Measurements from ENCODE around the gene NR6A1. TPM values are rescaled to one million over a fixed set of nuclear protein-coding genes. Genes with fewer than 3 reads are reported as not detected.
A peak's percentile ranks its signal among the peaks of the same experiment; 100 is the strongest.

NR6A1 gene
- total and polyA plus RNA-seq, 2 of the 13 experiments (the other 11 are each of a cell fraction or from before 2014, with no cell fraction given), result 28.1 to 31.5 TPM

- TF ChIP-seq, protein P1, sequence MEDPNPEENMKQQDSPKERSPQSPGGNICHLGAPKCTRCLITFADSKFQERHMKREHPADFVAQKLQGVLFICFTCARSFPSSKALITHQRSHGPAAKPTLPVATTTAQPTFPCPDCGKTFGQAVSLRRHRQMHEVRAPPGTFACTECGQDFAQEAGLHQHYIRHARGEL (CRISPR knock-in tag; IDR thresholded peaks at IDR 0.05), result no peak
- TF ChIP-seq PATZ1 (CRISPR knock-in tag; IDR thresholded peaks at IDR 0.05) (peak; percentile 28; the same call in 1 of the 2 replicates), MXD3 (CRISPR knock-in tag; IDR thresholded peaks at IDR 0.05) (no peak), ZNF703 (CRISPR knock-in tag; IDR thresholded peaks at IDR 0.05; ENCODE audit: borderline replicate concordance) (no peak), PTBP1 (IDR thresholded peaks at IDR 0.05; ENCODE audit: low read depth, low read length, poor library complexity, severe bottlenecking) (no peak), MBNL3 (CRISPR knock-in tag; conservative IDR thresholded peaks at IDR 0.05) (no peak), NR2F1 (CRISPR knock-in tag; IDR thresholded peaks at IDR 0.05) (0 out of 4 replicates have a peak, but pooled peaks of 1 of the 2 experiments have one; percentile 23), SNAPC4 (CRISPR knock-in tag; IDR thresholded peaks at IDR 0.05) (no peak), ZNF614 (CRISPR knock-in tag; IDR thresholded peaks at IDR 0.05; ENCODE audit: borderline replicate concordance) (no peak; the same call in 1 of the 2 replicates), GFI1 (CRISPR knock-in tag; IDR thresholded peaks at IDR 0.05; ENCODE audit: borderline replicate concordance) (no peak), NR2C2 (CRISPR knock-in tag; IDR thresholded peaks at IDR 0.05; ENCODE audit: borderline replicate concordance) (peak; percentile 61; the same call in 1 of the 2 replicates), ZNF230 (CRISPR knock-in tag; IDR thresholded peaks at IDR 0.05) (peak; percentile 26; the same call in 1 of the 2 replicates), RNF219 (CRISPR knock-in tag; IDR thresholded peaks at IDR 0.05) (no peak)
These were observed 260.3 kb downstream of the NR6A1 start (continued) for GRCh38 chr9:124510650-124511425.
